HT-29 (cell line): ENCODE measurements around the gene SLC25A41. TPM values are rescaled to one million over a fixed set of nuclear protein-coding genes. Genes with fewer than 3 reads are reported as not detected.

ENCODE experiments used
- DNase-seq: peaks from one replicate; pipeline ENCODE4 v3.0.0-alpha.2; 2015; ENCODE audit warnings: low spot score
- total RNA-seq: library from RNA; depleted of rRNA; stranded (reverse); fragments of >200 nt; shearing (Covaris generic); gene quantifications from 2 replicates; pipeline ENCODE4 v1.2.3, GENCODE V29; 2014

Gene SLC25A41
- total RNA-seq, 1 experiment from 2014 or later, result 0.13 TPM

DNA sequence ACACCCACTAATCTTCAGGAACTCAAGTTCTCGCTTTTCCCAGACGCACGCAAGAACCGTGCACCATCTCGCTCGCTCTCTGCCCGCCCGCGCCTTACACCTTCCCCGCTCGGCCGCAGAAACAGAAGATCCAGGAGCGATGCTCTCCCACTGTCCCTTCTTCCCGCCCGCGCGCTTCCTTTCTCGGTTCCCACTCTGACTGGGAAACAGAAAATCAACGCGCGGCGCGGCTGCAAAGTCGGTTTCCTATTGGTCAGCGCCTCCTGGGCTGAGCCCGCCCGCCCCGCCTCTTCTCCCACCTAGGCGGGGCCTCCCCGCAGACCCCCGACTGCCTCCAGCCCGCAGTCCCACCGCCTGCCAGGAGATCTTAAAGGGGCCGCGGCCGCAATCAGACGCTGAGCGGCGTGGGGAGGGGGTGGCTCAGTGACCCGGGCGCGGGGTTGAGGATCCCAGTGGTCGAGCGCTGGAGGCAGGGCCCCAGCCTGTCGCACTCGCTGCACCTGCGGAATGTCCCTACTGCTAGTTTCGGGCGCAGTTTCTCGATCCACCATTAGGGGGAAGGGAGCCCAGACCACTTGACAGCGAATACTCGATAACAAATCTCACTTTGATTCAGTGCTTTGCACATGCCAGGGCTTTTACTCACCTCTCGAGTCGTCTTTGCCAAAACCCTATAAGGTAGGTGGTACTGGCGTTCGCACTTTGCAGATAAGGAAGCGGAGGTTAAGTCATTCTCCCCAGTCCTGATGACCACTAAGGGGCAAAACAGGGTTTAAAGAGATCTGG is 26.7 kb upstream of the SLC25A41 start:
- peak; percentile 97 for DNase-seq

GRCh38 chr19:6459262-6460098 is 25.9 kb upstream of the SLC25A41 start, which contains the start of gene SLC25A23:
TSS of gene SLC25A23 (minus strand) at chr19:6459792. CDS start at chr19:6459628, 164 bp downstream.
- DNase-seq, result peak; percentile 49

DNA sequence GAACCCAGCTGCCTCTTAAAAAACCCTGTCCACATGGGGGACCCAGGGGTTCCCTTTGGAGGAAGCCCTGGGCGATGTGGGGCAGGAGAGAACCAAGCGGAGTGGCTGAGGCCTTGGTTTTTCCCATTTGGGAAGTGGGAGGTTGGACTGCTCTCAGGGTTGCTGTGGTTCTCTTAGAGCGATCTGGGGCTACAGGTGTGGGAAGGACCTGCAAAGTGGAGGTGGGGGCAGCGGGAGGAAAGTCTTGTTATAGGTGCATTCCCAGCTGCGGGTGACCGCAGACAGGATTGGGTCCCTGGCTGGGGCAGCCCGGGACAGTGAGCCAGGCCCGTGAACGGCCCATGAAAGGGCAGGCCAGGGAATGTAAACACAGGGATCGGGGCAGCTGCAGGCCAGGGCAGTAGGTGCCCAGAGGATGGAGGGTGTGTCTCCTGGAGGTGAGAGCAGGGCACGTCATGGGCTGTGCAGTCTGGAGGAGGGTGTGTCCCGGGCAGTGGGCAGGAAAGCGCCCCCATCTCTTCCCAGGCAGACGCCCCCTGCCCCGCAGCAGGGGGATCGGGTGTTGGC is 25.2 kb upstream of the SLC25A41 start:
- peak; percentile 10 for DNase-seq

DNA sequence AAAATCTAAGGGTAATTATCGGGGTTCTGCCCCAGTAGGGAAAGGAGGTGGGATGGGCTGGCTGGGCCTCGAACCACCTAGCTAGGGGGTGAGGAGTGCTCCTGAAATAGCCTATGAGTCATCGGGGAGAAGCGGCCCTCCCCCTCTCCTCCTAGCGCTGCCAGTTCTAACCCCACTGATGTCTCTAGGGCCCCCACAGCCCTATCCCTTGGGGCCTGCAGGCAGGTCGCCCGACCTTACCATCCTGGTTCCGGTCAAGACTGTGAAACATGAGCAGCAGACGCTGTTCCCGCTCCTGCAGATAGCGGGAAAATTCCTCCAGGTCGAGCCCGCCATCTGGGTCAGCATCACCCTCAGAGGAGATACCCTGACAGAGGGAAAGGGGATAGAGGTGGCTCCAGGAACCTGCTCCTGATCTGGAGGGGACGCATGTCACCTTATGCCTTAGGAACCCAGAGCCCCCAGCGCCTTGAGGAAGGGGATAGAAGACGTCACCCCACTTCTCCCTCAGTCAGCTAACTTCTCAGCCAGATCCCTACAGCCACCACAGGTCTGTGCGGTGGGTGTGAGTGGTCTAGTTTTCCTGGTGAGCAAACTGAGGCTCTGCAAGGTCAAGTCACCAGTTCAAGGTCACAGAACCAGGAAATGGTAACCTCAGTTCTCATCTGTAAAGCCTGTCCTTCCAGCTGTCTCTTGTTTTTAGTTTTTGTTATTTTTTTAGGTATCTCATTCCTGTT is 24.6 kb upstream of the SLC25A41 start:
- no peak for DNase-seq

DNA sequence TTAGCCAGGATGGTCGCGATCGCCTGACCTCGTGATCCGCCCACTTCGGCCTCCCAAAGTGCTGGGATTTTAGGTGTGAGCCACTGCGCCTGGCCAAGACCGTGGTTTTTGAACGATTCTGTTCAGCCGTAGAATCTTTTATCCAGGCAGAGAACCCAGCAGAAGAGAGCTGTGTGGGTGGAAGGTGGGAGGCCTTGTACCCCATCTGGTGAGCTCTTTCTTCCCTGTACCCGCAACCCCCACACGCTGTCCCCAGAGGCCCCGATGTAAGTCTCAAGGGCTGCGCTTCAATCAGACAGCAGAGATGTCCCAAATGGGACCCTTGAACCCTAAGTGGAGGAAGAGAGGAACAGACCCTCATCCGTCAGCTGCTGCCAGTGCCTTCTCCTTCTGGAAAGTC is 22.4 kb upstream of the SLC25A41 start:
- DNase-seq, result no peak

DNA sequence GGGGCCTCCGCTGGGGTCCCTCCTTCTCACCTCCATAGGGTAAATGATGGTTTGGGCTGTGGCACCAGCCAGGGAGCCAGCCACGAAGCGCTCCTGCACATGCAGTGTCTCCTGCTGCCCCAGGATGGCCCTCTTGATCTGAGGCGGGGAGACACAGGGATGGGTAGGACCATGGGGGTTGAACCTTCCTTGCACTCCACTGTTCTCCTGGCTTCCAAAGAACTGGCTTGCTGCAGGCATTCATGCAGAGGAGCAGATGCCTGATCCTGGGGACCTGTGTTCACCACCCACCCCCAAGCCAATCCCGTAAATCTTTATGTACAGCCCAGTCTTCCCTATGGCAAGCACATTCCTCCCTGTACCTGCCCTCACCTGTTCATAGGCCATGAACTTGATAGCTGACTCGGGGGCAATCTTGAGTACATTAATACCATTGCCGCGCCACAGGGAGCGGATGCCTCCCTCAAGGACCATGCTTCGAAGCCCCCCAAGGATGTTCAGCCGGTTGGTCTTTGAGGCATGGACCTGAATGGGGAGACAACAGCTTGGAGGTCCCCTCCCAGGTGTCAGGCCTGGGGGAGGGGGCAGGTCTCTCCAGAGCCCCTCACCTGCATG is 20.5 kb upstream of the SLC25A41 start:
- no peak for DNase-seq

- no peak for DNase-seq
Observed at GRCh38 chr19:6452899-6453298, 19.3 kb upstream of the SLC25A41 start.

DNA sequence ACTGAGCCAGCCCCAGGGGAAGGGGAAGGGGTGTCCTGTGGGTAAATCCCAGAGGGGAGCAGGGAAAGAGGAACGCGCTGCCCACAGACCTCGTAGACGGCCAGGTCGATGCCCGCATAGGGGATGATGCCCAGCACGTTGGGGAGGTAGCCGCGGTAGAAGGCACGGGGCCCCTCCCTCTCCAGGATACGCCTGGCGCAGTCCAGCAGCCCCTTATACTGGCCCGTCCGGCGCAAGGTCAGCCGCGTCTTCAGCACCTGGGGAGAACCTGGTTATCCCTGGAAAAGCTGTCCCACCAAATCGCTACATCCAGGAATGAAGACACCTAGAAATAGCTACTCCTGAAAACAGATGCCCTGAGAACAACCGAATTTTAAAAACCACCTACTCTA is 18.7 kb upstream of the SLC25A41 start:
- no peak for DNase-seq

GRCh38 chr19:6451583-6452222 is 18.1 kb upstream of the SLC25A41 start:
- no peak for DNase-seq

DNA sequence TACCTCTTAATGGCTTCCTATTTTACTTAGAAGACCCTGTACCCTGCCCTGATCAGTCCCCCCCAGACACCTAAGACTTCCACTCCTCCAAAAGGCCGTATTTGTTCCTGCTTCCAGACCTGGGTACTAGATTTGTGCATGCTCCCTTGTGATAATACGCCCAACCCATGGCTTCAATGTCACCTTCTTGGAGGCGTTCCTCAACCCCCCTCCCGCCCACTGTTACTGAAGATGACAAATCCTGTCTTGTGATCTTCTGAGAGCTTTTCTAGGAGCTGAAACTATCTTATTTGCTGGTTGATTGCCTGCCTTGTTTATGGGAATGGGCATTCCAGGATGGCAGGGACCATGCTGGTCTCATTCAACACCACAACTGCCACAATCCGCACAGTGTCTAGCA is 16.6 kb upstream of the SLC25A41 start:
- no peak for DNase-seq

DNA sequence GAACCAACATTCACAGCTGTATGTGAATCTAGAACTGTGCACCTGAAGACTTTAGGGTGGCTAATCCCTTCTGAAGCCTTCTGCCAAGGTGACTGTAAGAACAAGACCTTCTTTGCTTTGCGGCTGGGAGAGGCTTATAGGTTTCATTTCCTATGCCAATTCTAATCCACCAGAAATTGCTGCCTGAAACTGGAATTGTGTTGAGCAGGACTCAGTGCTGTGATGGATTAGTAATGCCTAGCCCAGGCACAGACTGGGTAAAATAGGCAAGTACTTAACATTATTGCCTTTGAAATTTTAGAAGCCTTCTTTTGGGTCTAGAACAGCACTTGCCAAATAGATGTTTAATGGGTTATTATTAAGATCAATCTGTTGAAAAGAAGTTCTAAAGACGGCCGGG is 14.5 kb upstream of the SLC25A41 start:
- no peak for DNase-seq

DNA sequence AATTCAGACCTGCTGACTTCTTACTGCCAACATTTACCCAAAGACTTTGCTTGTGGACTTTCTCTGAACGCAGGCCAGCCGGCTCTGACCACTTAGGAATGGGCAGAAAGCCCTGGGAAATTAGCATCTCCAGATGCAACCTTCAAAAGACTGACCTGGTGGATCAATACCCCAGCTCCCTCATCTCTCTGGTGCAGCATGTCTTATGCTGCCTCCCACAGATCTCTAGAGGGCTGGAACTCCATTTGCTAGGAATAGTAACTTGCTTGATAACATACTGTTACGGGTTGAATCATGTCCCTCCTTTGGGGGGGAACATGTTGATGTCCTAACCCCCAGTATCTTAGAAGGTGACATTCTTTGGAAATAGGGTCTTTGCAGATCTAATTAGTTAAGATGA is 12.9 kb upstream of the SLC25A41 start:
- DNase-seq, result no peak

DNA sequence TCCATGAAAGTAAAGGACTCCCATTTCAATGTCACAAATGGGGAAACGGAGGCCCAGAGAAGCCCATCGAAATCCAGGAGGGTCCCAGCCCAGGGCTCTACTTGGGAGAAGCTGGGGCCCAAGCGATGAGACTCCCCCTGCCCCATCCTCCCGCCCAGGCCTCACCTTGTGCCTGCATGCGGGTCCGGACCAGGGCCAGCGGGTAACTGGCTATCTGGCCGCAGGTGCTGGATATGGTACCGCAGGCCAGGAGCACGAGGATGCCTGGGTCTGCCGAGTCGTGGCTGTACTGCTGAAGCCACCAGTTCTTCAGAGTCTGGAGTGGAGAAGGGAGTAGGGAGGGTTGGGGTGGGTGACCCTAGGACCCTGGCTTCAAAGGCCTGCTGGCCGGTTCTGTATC is 10.4 kb upstream of the SLC25A41 start:
- DNase-seq, result no peak

DNA sequence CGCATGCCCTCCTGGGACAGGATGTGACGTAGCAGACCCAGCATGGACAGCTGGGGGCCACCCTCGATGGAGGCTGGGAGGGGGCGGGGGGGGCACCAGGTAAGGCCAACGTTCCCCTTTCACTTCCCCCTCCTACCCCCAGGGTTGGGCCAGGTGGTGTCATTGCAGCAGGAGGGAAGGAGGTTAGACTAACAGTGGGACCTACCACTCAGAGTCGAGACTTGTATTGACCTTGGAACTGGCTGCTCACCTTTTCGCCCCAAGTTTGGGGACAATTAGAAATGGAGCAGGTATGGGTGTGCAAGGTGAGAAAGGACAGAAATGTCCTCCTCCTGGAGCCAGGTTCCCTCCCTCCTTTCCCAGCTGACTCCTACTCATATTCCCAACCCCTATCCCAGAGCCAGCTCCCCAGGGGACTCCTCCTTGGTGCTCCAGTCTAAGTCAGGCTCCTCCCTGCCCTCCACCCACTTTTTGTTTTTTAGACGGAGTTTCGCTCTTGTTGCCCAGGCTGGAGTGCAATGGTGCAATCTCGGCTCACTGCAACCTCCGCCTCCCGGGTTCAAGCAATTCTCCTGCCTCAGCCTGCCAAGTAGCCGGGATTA is 8.6 kb upstream of the SLC25A41 start:
- no peak for DNase-seq

DNA sequence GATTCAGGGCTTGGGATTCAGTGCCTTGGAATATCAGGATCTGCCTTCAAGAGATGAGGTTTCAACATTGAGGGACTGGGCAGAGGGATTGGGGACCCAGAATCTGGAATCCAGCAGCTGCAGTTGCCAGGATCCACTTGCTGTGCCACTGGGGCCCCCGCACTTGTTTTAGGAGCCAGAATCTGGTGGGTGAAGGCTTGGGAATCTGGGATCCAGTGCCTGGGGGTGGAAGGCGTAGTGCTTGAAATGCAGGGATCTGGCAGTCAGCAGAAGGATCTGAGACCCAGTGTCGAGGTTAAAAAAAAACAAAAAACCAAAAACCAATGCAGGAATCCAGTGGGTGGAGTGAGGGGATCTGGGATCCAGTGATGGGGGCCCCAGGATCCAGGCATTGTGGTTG is 7.3 kb upstream of the SLC25A41 start:
- no peak for DNase-seq

DNA sequence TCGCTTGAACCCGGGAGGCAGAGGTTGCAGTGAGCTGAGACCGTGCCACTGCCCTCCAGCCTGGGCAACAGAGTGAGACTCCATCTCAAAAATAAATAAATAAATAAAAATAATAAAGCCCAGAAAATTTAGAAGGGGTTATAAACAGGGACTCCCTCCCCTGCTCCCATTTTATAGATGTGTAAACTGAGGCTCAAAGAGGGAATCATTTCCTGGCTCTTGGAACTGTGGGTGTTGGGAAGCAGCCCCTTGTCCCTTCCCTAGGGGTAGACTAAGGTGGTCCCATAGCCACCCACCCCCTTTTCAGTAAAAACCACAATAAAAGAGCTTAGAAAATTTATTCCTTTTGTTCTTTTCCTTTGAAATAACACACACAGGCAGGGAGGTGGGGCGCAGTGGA is 6.2 kb upstream of the SLC25A41 start:
- no peak for DNase-seq

GRCh38 chr19:6433165-6433564 is 398 bp downstream of the SLC25A41 start:
- DNase-seq, result no peak

GRCh38 chr19:6431891-6432290 is 1.7 kb downstream of the SLC25A41 start:
- DNase-seq, result no peak

GRCh38 chr19:6429419-6430221 is 3.9 kb downstream of the SLC25A41 start:
- no peak for DNase-seq
